HEK293 (cell line): Measurements from ENCODE around the gene CDCA8.

Experiments used
- BCL11A ChIP-seq: fragments of 450-650 bp; formaldehyde crosslinking; IDR thresholded peaks from 2 replicates; pipeline ENCODE4 v1.5.1; 2016; ENCODE audit warnings: low read depth, missing biosample characterization, missing genetic modification characterization
- CTCF ChIP-seq: fragments of 450-650 bp; formaldehyde crosslinking; IDR thresholded peaks from 2 replicates; pipeline ENCODE4 v1.5.1; 2016; ENCODE audit warnings: missing biosample characterization, missing genetic modification characterization
- INSM2 ChIP-seq: fragments of 450-650 bp; formaldehyde crosslinking; IDR thresholded peaks from 2 replicates; pipeline ENCODE4 v1.5.1; 2016; ENCODE audit warnings: missing biosample characterization, missing genetic modification characterization
- KLF10 ChIP-seq: fragments of 450-650 bp; IDR thresholded peaks from 2 replicates; pipeline ENCODE4 v1.5.1; 2018; ENCODE audit warnings: missing biosample characterization, mild to moderate bottlenecking, missing genetic modification characterization
- PRDM1 ChIP-seq: fragments of 450-650 bp; formaldehyde crosslinking; IDR thresholded peaks from 2 replicates; pipeline ENCODE4; 2016; ENCODE audit warnings: missing biosample characterization, missing genetic modification characterization
- PRDM4 ChIP-seq: fragments of 450-650 bp; formaldehyde crosslinking; IDR thresholded peaks from 2 replicates; pipeline ENCODE4 v1.5.1; 2017; ENCODE audit warnings: missing biosample characterization, missing genetic modification characterization
- PRDM6 ChIP-seq: fragments of 450-650 bp; formaldehyde crosslinking; IDR thresholded peaks from 2 replicates; pipeline ENCODE4 v1.5.1; 2017; ENCODE audit warnings: missing biosample characterization, missing genetic modification characterization
- REST ChIP-seq: fragments of 450-650 bp; formaldehyde crosslinking; IDR thresholded peaks from 2 replicates; pipeline ENCODE4 v1.5.1; 2016; ENCODE audit warnings: missing biosample characterization, missing genetic modification characterization
- TCF7L2 ChIP-seq: IDR thresholded peaks from 2 replicates; pipeline ENCODE4 v1.6.1; 2011; ENCODE audit warnings: low read depth, mild to moderate bottlenecking, inconsistent platforms, low read length, moderate library complexity, borderline replicate concordance
- ZNF121 ChIP-seq: fragments of 450-650 bp; formaldehyde crosslinking; IDR thresholded peaks from 2 replicates; pipeline ENCODE4 v1.5.1; 2016; ENCODE audit warnings: missing biosample characterization, missing genetic modification characterization
- ZNF140 ChIP-seq: fragments of 450-650 bp; formaldehyde crosslinking; IDR thresholded peaks from 2 replicates; pipeline ENCODE4 v1.5.1; 2016; ENCODE audit warnings: missing biosample characterization, missing genetic modification characterization
- ZNF175 ChIP-seq: fragments of 450-650 bp; formaldehyde crosslinking; IDR thresholded peaks from 2 replicates; pipeline ENCODE4 v1.5.1; 2016; ENCODE audit warnings: missing biosample characterization, missing genetic modification characterization
- ZNF214 ChIP-seq: fragments of 450-650 bp; formaldehyde crosslinking; IDR thresholded peaks from 2 replicates; pipeline ENCODE4 v1.5.1; 2017; ENCODE audit warnings: missing biosample characterization, mild to moderate bottlenecking, missing genetic modification characterization, borderline replicate concordance
- ZNF223 ChIP-seq: fragments of 450-650 bp; formaldehyde crosslinking; IDR thresholded peaks from 2 replicates; pipeline ENCODE4 v1.5.1; 2016; ENCODE audit warnings: missing biosample characterization, missing genetic modification characterization
- ZNF26 ChIP-seq: fragments of 450-650 bp; formaldehyde crosslinking; IDR thresholded peaks from 2 replicates; pipeline ENCODE4 v1.5.1; 2016; ENCODE audit warnings: missing biosample characterization, missing genetic modification characterization
- ZNF280D ChIP-seq: fragments of 450-650 bp; formaldehyde crosslinking; IDR thresholded peaks from 2 replicates; pipeline ENCODE4 v1.5.1; 2016; ENCODE audit warnings: missing biosample characterization, missing genetic modification characterization
- ZNF311 ChIP-seq: fragments of 450-650 bp; formaldehyde crosslinking; IDR thresholded peaks from 2 replicates; pipeline ENCODE4 v1.5.1; 2017; ENCODE audit warnings: missing biosample characterization, missing genetic modification characterization, borderline replicate concordance
- ZNF350 ChIP-seq: fragments of 450-650 bp; formaldehyde crosslinking; IDR thresholded peaks from 2 replicates; pipeline ENCODE4 v1.5.0; 2017; ENCODE audit warnings: missing biosample characterization, mild to moderate bottlenecking, missing genetic modification characterization
- ZNF544 ChIP-seq: fragments of 450-650 bp; formaldehyde crosslinking; IDR thresholded peaks from 2 replicates; pipeline ENCODE4 v1.5.0; 2017; ENCODE audit warnings: missing biosample characterization, missing genetic modification characterization
- ZNF560 ChIP-seq: fragments of 450-650 bp; formaldehyde crosslinking; IDR thresholded peaks from 2 replicates; pipeline ENCODE4 v1.5.1; 2017; ENCODE audit warnings: missing biosample characterization, missing genetic modification characterization, borderline replicate concordance
- ZNF623 ChIP-seq: fragments of 450-650 bp; formaldehyde crosslinking; IDR thresholded peaks from 2 replicates; pipeline ENCODE4 v1.5.1; 2016; ENCODE audit warnings: missing biosample characterization, missing genetic modification characterization
- ZNF670 ChIP-seq: fragments of 450-650 bp; formaldehyde crosslinking; IDR thresholded peaks from 2 replicates; pipeline ENCODE4 v1.5.1; 2016; ENCODE audit warnings: missing biosample characterization, missing genetic modification characterization, low read depth

The CDCA8 gene

GRCh38 chr1:37676281-37677142, 15.8 kb upstream of the CDCA8 start (continued):
- TF ChIP-seq REST (no peak), CTCF (no peak), PRDM1 (tag by site-specific recombination) (0 out of 2 replicates have a peak, but pooled peaks have one; percentile 18), ZNF670 (tag by site-specific recombination) (no peak), ZNF214 (tag by site-specific recombination) (no peak), BCL11A (no peak), ZNF311 (no peak), INSM2 (tag by site-specific recombination) (no peak), ZNF223 (no peak), ZNF140 (no peak), ZNF560 (tag by site-specific recombination) (no peak), TCF7L2 (no peak), ZNF350 (no peak), PRDM6 (no peak; the same call in 1 of the 2 replicates), PRDM4 (tag by site-specific recombination) (peak; percentile 79), ZNF544 (no peak), ZNF280D (no peak), ZNF175 (tag by site-specific recombination) (no peak), KLF10 (no peak; the same call in 1 of the 2 replicates), ZNF26 (tag by site-specific recombination) (no peak), ZNF623 (tag by site-specific recombination) (no peak), ZNF121 (tag by site-specific recombination) (no peak)
